GM18951 (cell line): ENCODE data around the gene ACSL6.

Experiments used
- POLR2A ChIP-seq: IDR thresholded peaks from 4 replicates; pipeline ENCODE4 v1.6.1; 2011; ENCODE audit warnings: mild to moderate bottlenecking; ENCODE audit not compliant: insufficient read length, insufficient read depth; ENCODE audit errors: extremely low read depth
- in situ Hi-C: fragments of 300-500 bp; cut with MboI; formaldehyde crosslinking; loops from one replicate; pipeline ENCODE4 v1.12.0; 2022; ENCODE audit warnings: low sequenced_read_pairs, mixed read lengths, inconsistent platforms; ENCODE audit not compliant: unreplicated experiment

ACSL6 gene

DNA sequence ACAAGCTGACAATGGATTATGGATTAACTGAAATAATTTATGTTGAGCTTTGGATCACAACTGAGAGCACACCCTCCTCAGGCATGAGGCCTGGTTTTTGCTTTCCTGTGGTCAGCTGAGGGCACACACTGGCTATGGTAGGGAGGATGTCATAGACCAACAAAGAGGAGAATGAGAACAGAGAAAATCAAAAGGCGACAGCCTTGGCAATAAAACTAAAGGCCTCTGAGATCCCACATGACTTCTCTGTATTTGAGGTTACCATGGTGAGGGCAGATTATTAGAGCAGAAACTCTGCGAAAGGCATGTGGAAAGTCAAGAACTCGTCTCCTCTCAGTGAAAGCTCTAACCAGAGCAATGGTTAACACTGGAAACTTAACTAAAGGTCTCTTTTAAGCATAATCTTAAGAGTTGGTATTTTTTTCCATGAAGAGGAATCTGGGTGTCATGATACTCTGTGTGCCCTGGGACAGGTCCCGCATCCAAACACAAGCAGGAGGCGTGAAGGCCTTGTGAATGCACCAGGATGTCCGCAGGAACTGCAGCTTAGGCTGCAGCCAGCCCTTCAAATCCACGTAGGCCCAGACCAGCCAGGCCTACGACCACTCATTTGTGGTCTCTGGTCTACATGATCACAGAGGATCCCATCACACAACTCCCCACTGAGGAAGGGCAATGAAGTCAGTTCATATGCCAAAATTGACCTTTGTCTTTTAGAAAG, 53.6 kb downstream of the ACSL6 start:
- TF ChIP-seq POLR2A: no peak
- in situ Hi-C loops: no loop called here

DNA sequence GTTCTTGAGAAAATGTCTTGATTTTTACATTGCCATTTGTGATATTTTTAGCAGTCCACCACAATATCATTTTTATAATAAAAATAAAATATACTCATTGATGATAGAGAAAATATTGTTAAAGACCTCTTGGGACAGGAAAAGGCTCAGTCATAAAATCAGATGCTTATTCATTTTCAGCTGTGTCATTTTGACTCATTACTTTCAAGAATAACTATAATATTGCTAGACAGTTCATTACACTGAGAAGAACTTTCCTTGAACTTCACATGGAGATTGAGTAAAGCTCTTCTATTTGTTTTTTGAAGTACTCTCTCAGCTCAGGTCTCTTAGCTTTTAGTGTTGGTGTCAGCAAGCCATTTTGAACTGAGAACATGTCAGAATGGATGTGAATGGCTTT, 57.5 kb downstream of the ACSL6 start:
- TF ChIP-seq POLR2A: no peak
- in situ Hi-C loops: no loop called here

DNA sequence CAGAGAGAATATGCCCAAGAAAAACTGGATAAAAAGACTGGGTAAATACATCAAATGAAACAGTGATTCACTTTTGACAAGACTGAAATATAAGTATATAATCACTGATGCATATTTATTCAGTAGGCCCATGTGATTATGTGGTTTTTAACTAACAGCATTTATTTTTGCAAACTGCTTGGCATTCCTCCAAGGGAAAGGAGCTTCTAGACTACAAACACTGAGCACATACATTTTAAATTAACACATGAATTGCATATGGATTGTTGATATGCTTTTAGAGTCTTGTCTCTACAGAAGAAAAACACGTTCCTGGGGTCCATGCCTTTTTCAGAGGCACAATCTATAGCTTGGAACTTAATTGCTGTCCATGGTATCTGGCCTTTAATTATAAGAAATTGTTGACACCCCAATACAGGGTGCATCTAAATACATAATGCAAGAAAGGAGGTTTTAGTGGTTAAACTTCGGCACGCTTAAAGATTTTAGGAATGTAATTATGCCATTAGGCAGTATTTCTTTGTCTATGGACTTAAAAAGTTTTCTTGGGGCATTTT, 59.1 kb downstream of the ACSL6 start:
- no peak for TF ChIP-seq POLR2A
- in situ Hi-C loops: no loop called here

DNA sequence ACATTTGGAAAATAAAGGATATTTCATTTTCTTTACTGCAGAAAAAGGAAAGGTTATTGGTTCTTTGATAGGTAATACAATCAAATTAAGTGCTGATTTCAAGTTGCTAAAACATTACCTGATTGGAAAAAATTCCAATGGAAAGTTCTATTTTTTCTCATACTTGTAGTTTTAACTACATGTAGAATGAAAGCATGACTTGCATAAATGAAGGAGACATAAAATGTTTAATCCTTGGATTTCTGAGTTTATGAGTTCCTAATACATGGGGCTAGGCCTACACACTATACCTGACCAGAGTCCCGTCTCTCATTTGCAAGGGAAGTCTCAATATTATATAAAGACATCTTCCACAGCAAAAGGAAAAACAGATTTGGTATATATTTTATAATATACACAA, 60.8 kb downstream of the ACSL6 start:
- no peak for TF ChIP-seq POLR2A
- in situ Hi-C loops: no loop called here

DNA sequence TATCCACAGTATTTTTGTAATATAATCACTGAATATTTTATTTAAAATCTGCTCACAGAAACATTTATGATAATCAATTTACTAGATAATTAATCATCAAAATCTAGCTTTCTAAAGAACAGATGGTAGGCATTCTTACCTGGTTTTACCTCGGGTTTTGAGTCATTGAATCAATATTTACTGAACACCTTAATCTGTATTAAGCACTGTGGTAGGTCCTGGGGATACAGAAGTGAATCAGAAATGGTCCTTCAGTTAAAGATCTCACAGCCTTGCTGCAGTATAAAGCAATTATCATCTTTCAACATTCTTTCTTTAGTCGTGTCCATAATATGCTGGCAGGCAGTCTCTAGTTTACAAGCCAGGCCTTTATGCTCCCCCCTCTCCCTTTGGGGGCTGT, 64.0 kb downstream of the ACSL6 start:
- TF ChIP-seq POLR2A: no peak
- in situ Hi-C loops: no loop called here

DNA sequence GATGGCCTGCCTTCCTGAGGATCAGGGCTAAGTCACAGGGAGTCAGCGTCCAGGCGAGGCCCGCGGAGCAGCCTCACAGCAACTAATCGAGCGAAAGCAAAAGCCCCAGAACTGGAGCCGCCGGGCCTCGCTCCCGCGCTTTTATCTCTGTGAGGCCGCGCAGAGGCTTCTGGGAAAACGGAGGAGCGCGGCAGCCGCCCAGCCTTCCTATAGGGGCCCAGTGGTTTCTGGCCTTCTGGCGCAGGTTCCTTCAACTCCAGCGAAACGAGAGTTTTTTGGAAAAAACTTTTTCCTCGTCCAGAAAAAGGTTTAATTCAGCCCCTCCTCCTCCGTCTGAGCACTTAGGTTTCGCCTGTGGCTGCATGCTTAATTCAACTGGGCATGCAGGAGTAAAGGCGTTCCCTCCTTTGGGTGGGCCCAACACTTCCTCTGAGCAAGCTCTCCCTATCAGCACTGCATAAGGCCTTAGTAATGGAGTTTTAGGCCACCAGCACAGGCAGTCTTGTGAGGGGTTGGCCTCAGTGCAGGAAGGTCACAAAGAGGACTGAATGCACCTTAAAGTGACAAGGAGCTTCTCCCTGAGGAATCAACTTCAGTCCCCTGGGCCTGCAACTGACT, 65.8 kb downstream of the ACSL6 start, which contains the start of gene MEIKIN:
Gene MEIKIN, minus strand, starts transcription at position 113 of the 618 bp plus-strand sequence. CDS start 158 bp downstream, outside the sequence.
- in situ Hi-C loops: no loop called here
- TF ChIP-seq POLR2A: no peak

DNA sequence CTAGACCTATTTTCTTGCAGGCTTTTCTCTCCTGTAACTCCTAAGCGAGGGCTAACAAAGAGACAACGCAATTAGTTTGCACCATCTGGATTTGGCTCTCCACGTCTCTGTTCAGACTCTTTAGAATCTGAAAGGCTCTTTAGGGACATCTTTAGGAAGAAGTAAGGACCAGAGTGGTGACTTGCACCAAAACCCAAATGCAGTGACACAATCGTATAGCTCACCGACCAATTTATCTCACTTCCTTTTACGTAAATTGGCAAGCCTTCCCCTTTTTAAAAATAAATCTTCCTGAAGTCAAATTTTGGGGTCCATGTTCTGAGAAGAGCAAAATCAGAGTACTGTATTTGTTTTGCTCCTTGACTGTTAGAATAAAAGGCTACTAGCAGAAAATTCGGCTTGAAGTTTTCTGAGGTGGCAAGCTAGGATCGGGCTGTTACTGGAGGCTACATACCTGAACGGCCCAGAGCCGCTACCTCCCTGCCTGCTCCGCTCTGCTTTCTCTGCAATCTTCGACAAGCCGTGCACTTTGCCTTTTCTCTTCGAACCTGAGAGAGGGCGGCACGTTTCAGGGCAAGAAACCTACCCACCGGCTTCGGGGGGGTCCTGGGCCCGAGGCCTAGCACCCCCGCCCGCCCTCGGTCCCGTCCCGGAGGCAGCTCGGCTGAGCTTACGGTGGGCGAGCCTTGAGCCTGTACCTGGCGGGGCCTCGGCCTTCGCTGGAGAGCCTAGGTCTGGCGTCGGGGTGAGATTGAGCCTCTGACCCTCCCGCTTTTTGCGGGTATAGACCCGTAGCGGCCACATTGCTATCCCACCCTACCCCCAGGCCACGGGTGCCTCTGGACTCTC, 66.5 kb downstream of the ACSL6 start:
- no peak for TF ChIP-seq POLR2A
- in situ Hi-C loops: loop anchor here (5.0 kb wide), 1 partner anchor 42 kb away; no protein-coding TSS in a partner anchor

DNA sequence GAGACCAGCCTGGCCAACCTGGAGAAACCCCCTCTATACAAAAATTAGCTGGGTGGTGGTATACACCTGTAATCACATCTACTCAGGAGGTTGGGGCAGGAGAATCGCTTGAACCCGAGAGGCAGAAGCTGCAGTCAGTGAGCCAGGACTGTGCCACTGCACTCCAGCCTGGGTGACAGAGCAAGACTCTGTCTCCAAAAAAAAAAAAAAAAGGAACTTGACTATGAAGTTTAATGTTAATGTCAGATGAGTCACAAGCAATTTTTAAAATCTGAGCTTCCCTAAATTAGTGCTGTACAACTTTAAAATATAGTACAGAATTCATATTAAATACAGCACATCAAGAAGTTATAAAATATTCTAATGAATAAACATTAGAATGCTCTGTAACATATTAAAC, 67.5 kb downstream of the ACSL6 start:
- in situ Hi-C loops: loop anchor here (5.0 kb wide), 1 partner anchor 43 kb away; no protein-coding TSS in a partner anchor
- no peak for TF ChIP-seq POLR2A

DNA sequence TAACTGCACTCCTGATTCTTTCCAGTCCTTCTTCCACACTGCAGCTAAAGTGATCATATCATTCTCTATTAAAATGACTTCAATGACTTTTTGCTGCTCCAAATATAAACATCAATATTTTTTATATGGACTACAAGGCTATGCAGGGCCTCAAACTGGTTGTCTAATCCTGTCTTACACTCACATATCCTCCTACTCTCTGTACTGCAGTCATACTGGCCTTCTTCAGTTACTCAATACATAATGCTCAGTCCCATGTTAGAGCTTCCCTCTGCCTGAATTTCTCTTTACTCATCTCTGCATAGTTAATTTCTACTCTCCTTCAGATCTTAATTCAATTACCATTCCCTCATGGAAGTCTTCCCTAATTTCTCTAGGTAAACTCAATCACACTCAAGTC, 69.4 kb downstream of the ACSL6 start:
- in situ Hi-C loops: loop anchor here (5.0 kb wide), 1 partner anchor 45 kb away; no protein-coding TSS in a partner anchor
- TF ChIP-seq POLR2A: no peak

DNA sequence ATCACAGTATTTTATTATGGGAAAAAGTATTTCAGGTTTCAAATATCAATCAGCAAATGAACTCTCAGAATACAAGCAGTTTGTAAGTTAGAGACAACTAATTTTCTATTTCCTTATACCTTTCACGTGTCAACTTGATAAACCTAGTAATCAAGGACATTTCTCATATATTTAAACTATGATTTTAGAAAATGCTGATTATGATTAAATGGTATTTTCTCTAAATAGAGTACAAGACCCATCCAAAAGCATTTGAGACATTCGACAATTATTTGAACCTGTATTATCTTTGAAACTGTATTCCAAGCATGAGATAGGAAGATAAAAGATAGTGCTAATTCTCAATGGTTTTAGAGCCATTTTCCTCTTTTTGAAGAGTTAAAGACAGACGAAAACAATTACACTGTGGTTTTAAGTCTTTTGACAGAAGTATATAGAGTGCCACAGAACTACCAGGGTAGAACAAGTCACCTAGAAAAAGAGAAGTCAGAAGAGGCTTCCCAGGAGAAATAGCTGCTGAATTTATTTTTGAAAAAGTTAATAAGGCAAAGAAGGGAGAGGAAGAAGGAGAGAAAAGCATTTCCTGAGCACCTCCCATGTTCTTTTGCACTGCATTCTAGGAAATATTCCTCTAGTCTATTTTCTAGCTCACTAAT, 71.6 kb downstream of the ACSL6 start:
- in situ Hi-C loops: loop anchor here (5.0 kb wide), 1 partner anchor 47 kb away; no protein-coding TSS in a partner anchor
- TF ChIP-seq POLR2A: no peak

DNA sequence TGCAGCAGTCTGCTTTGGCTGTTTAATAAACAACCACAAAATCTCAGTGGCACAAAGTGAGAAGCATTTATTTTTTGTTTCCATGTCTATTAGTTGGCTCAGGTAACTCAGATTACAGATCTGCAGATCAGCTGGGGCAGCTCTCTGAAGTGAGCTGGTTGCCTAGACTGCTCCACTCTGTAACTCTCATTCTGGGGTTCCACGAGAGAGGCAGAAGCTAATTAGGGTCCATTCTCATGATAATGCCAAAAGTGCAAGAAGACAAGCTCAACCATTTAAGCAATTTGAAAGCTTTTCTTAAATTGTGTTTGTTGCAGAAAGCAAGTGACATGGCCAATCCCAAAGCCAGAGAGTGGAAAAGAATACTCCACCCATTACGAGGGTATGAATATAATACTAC, 79.2 kb downstream of the ACSL6 start:
- in situ Hi-C loops: no loop called here
- no peak for TF ChIP-seq POLR2A

DNA sequence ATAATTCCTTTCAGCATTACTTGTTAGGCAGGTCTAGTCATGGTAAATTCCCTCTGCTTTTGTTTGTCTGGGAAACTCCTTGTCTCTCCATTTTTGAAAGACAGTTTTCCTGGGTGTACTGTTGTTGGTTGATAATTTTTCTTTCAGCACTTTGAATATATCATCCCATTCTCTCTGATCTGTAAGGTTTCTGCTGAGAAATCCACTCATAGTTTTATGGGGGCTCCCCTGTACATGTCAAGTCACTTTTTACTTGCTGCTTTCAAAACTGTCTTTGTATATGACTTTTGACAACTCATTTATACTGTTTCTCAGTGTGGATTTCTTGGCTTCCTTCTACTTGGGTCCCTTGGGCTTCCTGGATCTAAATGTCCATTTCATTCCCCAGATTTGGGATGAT, 82.5 kb downstream of the ACSL6 start:
- TF ChIP-seq POLR2A: no peak
- in situ Hi-C loops: no loop called here
